Measurements from ENCODE around the gene KCNK10. TPM values are rescaled to one million over a fixed set of nuclear protein-coding genes. Genes with fewer than 3 reads are reported as not detected.

Gene KCNK10
- total and polyA plus RNA-seq, 10 donors = 0.03 to 0.13 (median 0.08) TPM; not detected in 6

GRCh38 chr14:88311780-88312179, 11.3 kb downstream of the KCNK10 start:
- no peaks in the 10 kb centered on the region for H3K4me1 ChIP-seq
- DNase-seq = no peak
- no peak overlapping the region for H3K4me3 ChIP-seq
- H3K36me3 ChIP-seq = no peaks in the 10 kb centered on the region
- peaks cover 0 to 11% (median 0%) of the 10 kb centered on the region in 7 donors for H3K27me3 ChIP-seq (replicated peaks in 1 of 7)
- 68 to 83% (median 74%) methylated on average over 3 of the region's 3 CpGs for WGBS, 5 donors
- H3K27ac ChIP-seq = no peak overlapping the region
- peaks cover 0 to 10% (median 8%) of the 10 kb centered on the region in 8 donors for H3K9me3 ChIP-seq
- intact Hi-C loops (cut with DNase I; ENCODE audit: low total_unique reads) = no loop called here
- TF ChIP-seq CTCF (IDR thresholded peaks at IDR 0.05 in 8 of 11, conservative IDR thresholded peaks at IDR 0.05 in 3 of 11) (no peak), POLR2AphosphoS5 (IDR thresholded peaks at IDR 0.05) (no peak), POLR2A (IDR thresholded peaks at IDR 0.05) (no peak)

- TF ChIP-seq CTCF (IDR thresholded peaks at IDR 0.05 in 8 of 11, conservative IDR thresholded peaks at IDR 0.05 in 3 of 11) = no peak
- TF ChIP-seq POLR2AphosphoS5 (IDR thresholded peaks at IDR 0.05) = no peak
- TF ChIP-seq POLR2A (IDR thresholded peaks at IDR 0.05) = no peak
- Histone ChIP-seq H3K4me3 (no peak overlapping the region), H3K27me3 (replicated peaks in 1 of 7) (no peaks in the 10 kb centered on the region), H3K9me3 (peaks cover 0 to 10% (median 8%) of the 10 kb centered on the region in 8 donors), H3K36me3 (no peaks in the 10 kb centered on the region), H3K27ac (no peak overlapping the region), H3K4me1 (no peaks in the 10 kb centered on the region)
- no peak for DNase-seq
- WGBS, 5 donors = 64 to 83% (median 77%) methylated on average over 4 of the region's 4 CpGs
- intact Hi-C loops (cut with DNase I; ENCODE audit: low total_unique reads) = no loop called here
These were observed 12.6 kb downstream of the KCNK10 start for GRCh38 chr14:88310449-88310848.

- Histone ChIP-seq H3K4me3 (no peak overlapping the region), H3K4me1 (no peaks in the 10 kb centered on the region), H3K9me3 (peaks cover 0 to 10% (median 8%) of the 10 kb centered on the region in 8 donors), H3K27ac (no peak overlapping the region), H3K27me3 (replicated peaks in 1 of 7) (no peaks in the 10 kb centered on the region), H3K36me3 (no peaks in the 10 kb centered on the region)
- 84 to 94% (median 89%) methylated on average over 4 of the region's 4 CpGs for WGBS, 5 donors
- intact Hi-C loops (cut with DNase I; ENCODE audit: low total_unique reads) = no loop called here
- no peak for DNase-seq
- TF ChIP-seq POLR2A (IDR thresholded peaks at IDR 0.05) = no peak
- no peak for TF ChIP-seq CTCF (IDR thresholded peaks at IDR 0.05 in 8 of 11, conservative IDR thresholded peaks at IDR 0.05 in 3 of 11)
- TF ChIP-seq POLR2AphosphoS5 (IDR thresholded peaks at IDR 0.05) = no peak
These were observed 13.0 kb downstream of the KCNK10 start for GRCh38 chr14:88310021-88310420.

- H3K27ac ChIP-seq = no peak overlapping the region
- no peak for TF ChIP-seq POLR2AphosphoS5 (IDR thresholded peaks at IDR 0.05)
- TF ChIP-seq POLR2A (IDR thresholded peaks at IDR 0.05) = no peak
- TF ChIP-seq CTCF (IDR thresholded peaks at IDR 0.05 in 8 of 11, conservative IDR thresholded peaks at IDR 0.05 in 3 of 11) = no peak
- no peaks in the 10 kb centered on the region for H3K36me3 ChIP-seq
- no peaks in the 10 kb centered on the region for H3K9me3 ChIP-seq
- 69 to 93% (median 74%) methylated on average over 6 of the region's 6 CpGs for WGBS, 5 donors
- intact Hi-C loops (cut with DNase I; ENCODE audit: low total_unique reads) = no loop called here
- H3K4me3 ChIP-seq = no peak overlapping the region
- no peaks in the 10 kb centered on the region for H3K27me3 ChIP-seq (replicated peaks in 1 of 7)
- DNase-seq = no peak
- no peaks in the 10 kb centered on the region for H3K4me1 ChIP-seq
These were observed 17.3 kb downstream of the KCNK10 start for GRCh38 chr14:88305528-88306322.
